ENCODE measurements around the gene SIVA1.

Gene SIVA1

DNA sequence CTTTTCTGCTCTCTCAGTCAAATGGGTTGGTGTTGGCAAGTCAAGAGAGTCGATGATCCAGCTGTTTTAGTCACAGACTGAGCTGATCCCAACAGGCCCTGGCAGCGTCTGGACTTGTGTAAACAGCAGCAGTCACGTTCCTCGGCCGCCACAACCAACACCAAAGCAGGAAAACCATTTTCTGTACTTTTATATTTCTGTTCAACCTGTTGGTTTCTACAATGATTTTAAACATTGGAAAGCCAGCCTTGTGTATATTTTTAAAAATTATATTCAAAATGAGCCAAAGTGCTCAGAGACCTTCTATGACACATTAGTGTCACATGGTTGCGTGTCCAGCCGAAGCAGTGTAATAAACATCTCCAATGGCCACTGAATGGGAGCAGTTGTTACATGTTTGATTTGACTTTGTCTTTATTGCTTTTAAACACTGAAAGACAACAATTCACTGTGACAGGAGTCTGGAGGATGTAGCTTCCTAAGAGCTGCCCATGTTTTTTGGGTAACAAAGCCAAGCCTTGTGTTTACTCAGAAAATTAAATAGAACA, 5.9 kb upstream of the SIVA1 start:
- H3K36me3 ChIP-seq (ENCODE audit: insufficient read depth, low read length): no peaks in the 10 kb centered on the region
- no peak overlapping the region for H3K4me2 ChIP-seq (ENCODE audit: insufficient read depth, low read length)
- no peak for ATAC-seq (ENCODE audit: insufficient read depth, low read depth)
- no peaks in the 10 kb centered on the region for H3K27me3 ChIP-seq (ENCODE audit: insufficient read depth, low read length, poor library complexity)
- no peak overlapping the region for H2AFZ ChIP-seq (ENCODE audit: low read depth, low read length)
- H3K9me3 ChIP-seq (ENCODE audit: insufficient read depth, low read length, severe bottlenecking): no peaks in the 10 kb centered on the region
- H3K27ac ChIP-seq (ENCODE audit: low read length): no peak overlapping the region
- H3K9ac ChIP-seq (ENCODE audit: low read depth, low read length): no peak overlapping the region
- H3K4me1 ChIP-seq (ENCODE audit: insufficient read depth, low read length): peaks cover 6% of the 10 kb centered on the region
- H3K4me3 ChIP-seq (ENCODE audit: low read depth in 1 of 2, low read length in 2 of 2): no peak overlapping the region
- 0 out of 2 replicates have a peak, but pooled peaks cover under 1% of the 10 kb centered on the region for H3K79me2 ChIP-seq (ENCODE audit: insufficient read depth, low read length)
- no peak for TF ChIP-seq EZH2 (IDR thresholded peaks at IDR 0.05; ENCODE audit: borderline replicate concordance, low read depth, low read length, severe bottlenecking)
- TF ChIP-seq, protein P1, sequence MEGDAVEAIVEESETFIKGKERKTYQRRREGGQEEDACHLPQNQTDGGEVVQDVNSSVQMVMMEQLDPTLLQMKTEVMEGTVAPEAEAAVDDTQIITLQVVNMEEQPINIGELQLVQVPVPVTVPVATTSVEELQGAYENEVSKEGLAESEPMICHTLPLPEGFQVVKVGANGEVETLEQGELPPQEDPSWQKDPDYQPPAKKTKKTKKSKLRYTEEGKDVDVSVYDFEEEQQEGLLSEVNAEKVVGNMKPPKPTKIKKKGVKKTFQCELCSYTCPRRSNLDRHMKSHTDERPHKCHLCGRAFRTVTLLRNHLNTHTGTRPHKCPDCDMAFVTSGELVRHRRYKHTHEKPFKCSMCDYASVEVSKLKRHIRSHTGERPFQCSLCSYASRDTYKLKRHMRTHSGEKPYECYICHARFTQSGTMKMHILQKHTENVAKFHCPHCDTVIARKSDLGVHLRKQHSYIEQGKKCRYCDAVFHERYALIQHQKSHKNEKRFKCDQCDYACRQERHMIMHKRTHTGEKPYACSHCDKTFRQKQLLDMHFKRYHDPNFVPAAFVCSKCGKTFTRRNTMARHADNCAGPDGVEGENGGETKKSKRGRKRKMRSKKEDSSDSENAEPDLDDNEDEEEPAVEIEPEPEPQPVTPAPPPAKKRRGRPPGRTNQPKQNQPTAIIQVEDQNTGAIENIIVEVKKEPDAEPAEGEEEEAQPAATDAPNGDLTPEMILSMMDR (IDR thresholded peaks at IDR 0.05; ENCODE audit: borderline replicate concordance, extremely low read depth, low read length, poor library complexity, severe bottlenecking): no peak
- H4K20me1 ChIP-seq (ENCODE audit: insufficient read depth, low read length): peaks cover 3% of the 10 kb centered on the region; the same call in 1 of the 2 replicates
- no peak for DNase-seq

DNA sequence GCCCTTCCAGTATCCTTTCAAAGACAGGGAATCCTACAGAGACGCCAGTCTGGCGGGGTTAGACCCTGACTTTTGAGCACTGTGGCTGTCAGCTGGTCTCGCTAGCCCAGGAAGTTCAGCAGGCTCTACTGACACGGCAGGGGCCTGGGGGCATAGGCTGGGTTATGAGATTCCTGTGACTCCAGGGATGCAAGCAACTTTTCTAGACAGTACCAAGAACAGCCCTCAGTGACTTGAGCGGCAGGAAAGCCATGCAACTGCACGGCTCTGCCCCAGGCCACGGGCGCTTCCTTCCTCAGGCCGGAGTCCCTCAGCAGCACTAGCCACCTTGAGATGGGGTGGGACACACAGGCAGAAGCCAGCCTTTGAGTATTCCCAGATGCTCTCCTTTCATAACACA, 5.1 kb upstream of the SIVA1 start:
- Histone ChIP-seq H3K79me2 (ENCODE audit: insufficient read depth, low read length) (0 out of 2 replicates have a peak, but pooled peaks cover 3% of the 10 kb centered on the region), H3K27ac (ENCODE audit: low read length) (no peak overlapping the region), H3K27me3 (ENCODE audit: insufficient read depth, low read length, poor library complexity) (no peaks in the 10 kb centered on the region), H3K9me3 (ENCODE audit: insufficient read depth, low read length, severe bottlenecking) (no peaks in the 10 kb centered on the region), H2AFZ (ENCODE audit: low read depth, low read length) (no peak overlapping the region), H3K36me3 (ENCODE audit: insufficient read depth, low read length) (no peaks in the 10 kb centered on the region), H3K4me3 (ENCODE audit: low read depth in 1 of 2, low read length in 2 of 2) (no peak overlapping the region), H3K9ac (ENCODE audit: low read depth, low read length) (no peak overlapping the region; the same call in 1 of the 2 replicates), H3K4me2 (ENCODE audit: insufficient read depth, low read length) (no peak overlapping the region), H3K4me1 (ENCODE audit: insufficient read depth, low read length) (peaks cover 10% of the 10 kb centered on the region), H4K20me1 (ENCODE audit: insufficient read depth, low read length) (no peaks in the 10 kb centered on the region)
- no peak for ATAC-seq (ENCODE audit: insufficient read depth, low read depth)
- DNase-seq: no peak
- TF ChIP-seq, protein P1 (IDR thresholded peaks at IDR 0.05; ENCODE audit: borderline replicate concordance, extremely low read depth, low read length, poor library complexity, severe bottlenecking): no peak
- no peak for TF ChIP-seq EZH2 (IDR thresholded peaks at IDR 0.05; ENCODE audit: borderline replicate concordance, low read depth, low read length, severe bottlenecking)

DNA sequence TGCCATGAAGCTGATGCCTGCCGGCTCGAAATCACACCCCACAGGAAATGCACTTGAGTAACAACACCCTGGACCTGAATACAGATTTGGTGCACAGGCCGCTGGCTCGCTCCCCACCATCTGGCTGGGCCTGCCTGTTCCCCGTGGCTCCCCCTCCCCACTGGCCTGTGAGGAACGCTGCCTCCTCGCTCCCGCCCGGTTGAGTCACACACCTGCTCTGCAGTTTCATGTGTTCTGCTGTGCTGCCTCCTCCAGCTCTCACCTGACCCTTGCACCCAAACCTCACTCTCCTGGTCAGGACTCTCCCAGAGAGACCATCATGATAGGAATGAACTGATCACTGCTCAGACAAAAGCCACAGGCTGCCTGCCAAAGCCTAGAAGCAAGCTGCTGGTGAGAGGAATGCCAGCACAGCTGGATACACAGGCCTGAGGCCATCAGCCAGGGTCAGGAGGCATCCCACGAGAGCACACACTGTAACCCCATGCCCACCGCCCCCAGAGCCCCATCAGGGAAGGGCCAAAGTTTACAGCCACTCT, 3.8 kb upstream of the SIVA1 start:
- DNase-seq: no peak
- no peak overlapping the region for H3K9ac ChIP-seq (ENCODE audit: low read depth, low read length)
- H3K4me3 ChIP-seq (ENCODE audit: low read depth in 1 of 2, low read length in 2 of 2): no peak overlapping the region
- peaks cover 16% of the 10 kb centered on the region for H3K4me1 ChIP-seq (ENCODE audit: insufficient read depth, low read length)
- H3K9me3 ChIP-seq (ENCODE audit: insufficient read depth, low read length, severe bottlenecking): no peaks in the 10 kb centered on the region
- ATAC-seq (ENCODE audit: insufficient read depth, low read depth): no peak
- peaks cover 9% of the 10 kb centered on the region for H4K20me1 ChIP-seq (ENCODE audit: insufficient read depth, low read length)
- H3K27me3 ChIP-seq (ENCODE audit: insufficient read depth, low read length, poor library complexity): no peaks in the 10 kb centered on the region
- H3K4me2 ChIP-seq (ENCODE audit: insufficient read depth, low read length): no peak overlapping the region
- H3K27ac ChIP-seq (ENCODE audit: low read length): no peak overlapping the region
- peaks cover 16% of the 10 kb centered on the region for H3K79me2 ChIP-seq (ENCODE audit: insufficient read depth, low read length)
- peaks cover 1% of the 10 kb centered on the region for H3K36me3 ChIP-seq (ENCODE audit: insufficient read depth, low read length)
- no peak overlapping the region for H2AFZ ChIP-seq (ENCODE audit: low read depth, low read length)
- TF ChIP-seq, protein P1 (IDR thresholded peaks at IDR 0.05; ENCODE audit: borderline replicate concordance, extremely low read depth, low read length, poor library complexity, severe bottlenecking): no peak
- TF ChIP-seq EZH2 (IDR thresholded peaks at IDR 0.05; ENCODE audit: borderline replicate concordance, low read depth, low read length, severe bottlenecking): no peak

Measured in DND-41 (cell line).